ENCODE measurements around the gene RPP14. TPM values are rescaled to one million over a fixed set of nuclear protein-coding genes. Genes with fewer than 3 reads are reported as not detected.

Gene RPP14
- total RNA-seq, 1 experiment from 2014 or later: 12.0 TPM

DNA sequence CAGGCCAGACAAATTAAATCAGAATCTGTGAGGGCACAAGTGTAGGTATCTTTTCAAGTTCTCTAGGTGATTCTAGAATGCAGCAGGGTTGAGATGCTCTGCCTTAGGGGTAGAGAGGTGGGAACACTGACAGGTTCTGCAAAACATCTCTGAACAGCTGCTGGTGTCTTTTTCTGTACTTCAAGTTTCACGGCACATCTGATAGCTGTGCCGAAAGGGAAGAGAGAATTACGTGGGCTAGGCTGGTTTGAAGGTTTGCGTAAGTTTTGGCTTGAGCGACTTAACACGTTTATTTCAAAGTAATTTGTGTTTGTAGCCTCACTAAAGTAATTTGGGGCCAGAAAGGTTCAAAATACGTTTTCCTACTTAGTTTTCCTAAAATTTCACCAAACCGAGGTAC, 49.1 kb downstream of the RPP14 start:
- no peak for DNase-seq (ENCODE audit: low spot score)

DNA sequence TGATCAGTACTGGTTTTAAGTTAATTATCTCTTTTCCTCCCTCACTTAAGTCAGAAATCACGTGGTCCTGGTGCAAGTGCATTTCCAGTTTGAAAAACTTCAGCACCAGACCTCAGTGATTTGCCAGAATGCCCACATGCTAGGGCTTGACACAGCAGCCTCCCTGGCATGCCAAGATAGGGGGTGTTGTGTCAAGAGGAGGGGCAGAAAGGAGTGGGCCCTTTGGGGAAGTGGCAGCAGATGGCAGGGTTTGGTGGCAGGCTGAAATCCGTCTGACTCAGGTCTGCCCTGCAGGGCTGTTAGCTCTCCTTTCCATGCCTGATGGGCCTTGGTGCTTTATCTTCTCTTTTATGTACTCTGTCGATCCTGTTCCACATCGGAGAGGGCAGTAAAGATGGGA, 50.0 kb downstream of the RPP14 start:
- no peak for DNase-seq (ENCODE audit: low spot score)

DNA sequence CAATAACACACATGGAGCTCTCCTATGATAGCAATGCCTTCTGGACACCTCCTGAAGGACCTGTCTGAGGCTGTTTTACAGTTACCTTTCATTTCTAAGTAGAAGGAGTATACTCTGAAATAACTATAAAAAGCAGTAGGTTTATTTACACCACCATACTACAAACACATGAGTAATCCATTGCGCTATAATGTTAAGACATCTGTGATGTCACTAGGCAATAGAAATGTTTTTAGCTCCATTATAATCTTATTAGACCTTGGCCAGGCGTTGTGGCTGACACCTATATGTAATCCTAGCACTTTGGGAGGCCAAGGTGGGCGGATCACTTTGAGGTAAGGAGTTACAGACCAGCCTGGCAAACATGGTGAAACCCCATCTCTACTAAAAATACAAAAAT, 51.4 kb downstream of the RPP14 start:
- DNase-seq (ENCODE audit: low spot score): no peak

- DNase-seq (ENCODE audit: low spot score): no peak
Measured at GRCh38 chr3:58358092-58358491, 52.0 kb downstream of the RPP14 start.

DNA sequence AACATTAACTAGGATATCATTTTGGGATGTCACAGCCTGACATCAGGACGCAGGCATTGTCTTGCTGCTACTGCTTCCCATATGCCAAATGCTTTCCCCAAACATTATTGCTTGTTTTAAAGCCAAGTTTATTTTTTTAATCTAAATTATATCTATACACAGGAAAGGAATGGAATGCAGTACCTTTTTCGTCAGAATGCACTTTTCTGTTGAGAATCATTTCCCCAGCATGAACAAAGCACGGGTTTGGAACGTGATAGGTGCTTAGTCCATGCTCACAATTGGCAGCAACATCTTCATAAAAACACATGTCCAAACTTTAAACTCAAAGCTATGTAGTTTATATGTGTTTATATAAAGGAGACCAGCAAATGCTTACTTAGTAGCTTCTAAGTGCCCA, 52.8 kb downstream of the RPP14 start:
- DNase-seq (ENCODE audit: low spot score): no peak

- no peak for DNase-seq (ENCODE audit: low spot score)
Measured at GRCh38 chr3:58359621-58360020, 53.6 kb downstream of the RPP14 start.

DNA sequence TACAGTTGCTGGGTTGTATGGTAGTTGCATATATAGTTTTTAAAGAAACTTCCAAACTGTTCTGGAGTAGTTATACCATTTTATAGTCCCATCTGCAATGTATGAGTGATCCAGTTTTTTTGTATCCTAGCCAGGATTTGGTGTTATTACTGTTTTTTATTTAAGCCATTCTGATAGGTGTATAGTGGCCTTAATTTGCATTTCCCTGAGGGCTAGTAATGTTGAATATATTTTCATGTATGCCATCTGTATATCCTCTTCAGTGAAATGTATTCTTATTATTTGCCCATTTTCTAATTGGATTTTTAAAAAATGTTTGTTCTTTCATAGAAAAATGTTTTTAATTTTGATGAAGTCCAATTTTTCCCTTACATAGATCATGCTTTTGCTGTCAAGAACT, 55.8 kb downstream of the RPP14 start:
- DNase-seq (ENCODE audit: low spot score): no peak

- no peak for DNase-seq (ENCODE audit: low spot score)
Measured at GRCh38 chr3:58366699-58367098, 60.7 kb downstream of the RPP14 start.

DNA sequence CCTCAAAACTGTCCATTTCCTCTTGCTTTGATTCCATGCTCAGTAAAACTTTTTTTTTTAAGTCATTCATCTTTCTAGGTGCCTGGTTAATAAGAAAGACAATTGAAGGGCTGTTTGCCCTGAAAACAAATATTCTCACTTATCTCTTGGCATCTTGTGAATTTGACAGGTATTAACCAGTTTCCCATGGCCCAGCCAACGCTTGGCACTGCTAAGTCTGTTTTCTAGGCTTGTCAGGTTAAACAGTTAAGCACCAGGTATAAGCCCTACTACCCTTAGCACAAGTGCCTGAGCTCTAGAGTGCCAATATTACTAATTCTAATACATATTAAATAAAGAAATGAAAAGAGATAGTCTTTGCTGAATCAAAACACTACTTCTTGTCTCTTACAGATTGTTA, 63.0 kb downstream of the RPP14 start:
- no peak for DNase-seq (ENCODE audit: low spot score)

Other genes starting within 250 kb of the RPP14 start
- gene DNASE1L3, start 95.3 kb upstream of the RPP14 start, total RNA-seq (2014; rRNA removed; shearing (Covaris generic)): not detected in 2 replicates
- 7.8 and 10.8 TPM in 2 replicates for gene ABHD6, start 68.5 kb upstream of the RPP14 start, total RNA-seq (2014; rRNA removed; shearing (Covaris generic))
- gene HTD2, start 275 bp downstream of the RPP14 start, total RNA-seq (2014; rRNA removed; shearing (Covaris generic)): 7.1 and 24.6 TPM in 2 replicates
- 41.7 and 48.8 TPM in 2 replicates for gene PXK, start 26.6 kb downstream of the RPP14 start, total RNA-seq (2014; rRNA removed; shearing (Covaris generic))
- gene PDHB, start 127.6 kb downstream of the RPP14 start, total RNA-seq (2014; rRNA removed; shearing (Covaris generic)): 172 and 193 TPM in 2 replicates
- 7.9 and 11.1 TPM in 2 replicates for gene KCTD6, start 185.9 kb downstream of the RPP14 start, total RNA-seq (2014; rRNA removed; shearing (Covaris generic))
- gene ACOX2, start 230.9 kb downstream of the RPP14 start, total RNA-seq (2014; rRNA removed; shearing (Covaris generic)): 3.8 and 5.7 TPM in 2 replicates

All from H4 (cell line).